ENCODE measurements around the gene WNT5B. TPM values are rescaled to one million over a fixed set of nuclear protein-coding genes. Genes with fewer than 3 reads are reported as not detected.
"Not testable (repeated sequence)": the region's sequence is repeated elsewhere in the genome, so short reads cannot be mapped to it uniquely, and the experiment has no call there.

Gene WNT5B
- total RNA-seq, 1 experiment from 2014 or later: 0.34 TPM

DNA sequence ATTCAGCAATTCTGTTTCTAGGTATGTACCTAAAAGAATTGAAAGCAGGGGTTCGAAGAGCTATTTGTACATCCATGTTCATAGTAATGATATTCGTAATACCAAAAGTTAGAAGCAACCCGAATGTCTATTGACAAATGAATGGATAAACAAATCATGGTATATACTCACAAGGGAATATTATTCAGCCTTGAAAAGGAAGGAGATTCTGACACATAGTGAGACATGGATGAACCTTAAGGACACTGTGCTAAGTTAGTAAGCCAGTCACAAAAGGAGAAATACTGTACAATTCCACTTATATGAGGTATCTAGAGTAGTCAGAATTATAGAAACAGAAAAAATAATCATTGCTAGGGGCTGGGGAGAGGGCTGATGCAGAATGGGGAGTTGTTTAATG, 30.3 kb upstream of the WNT5B start:
- H3K9me3 ChIP-seq (ENCODE audit: low read depth, low read length, poor library complexity, severe bottlenecking): no peaks in the 10 kb centered on the region
- TF ChIP-seq EZH2 (IDR thresholded peaks at IDR 0.05; ENCODE audit: borderline replicate concordance, low read depth, low read length, poor library complexity, severe bottlenecking): no peak
- no peak for TF ChIP-seq CTCF (conservative IDR thresholded peaks at IDR 0.05; ENCODE audit: low read depth, low read length)
- ChIA-PET CTCF (no interaction called here), POLR2A (ENCODE audit: low non-redundant PET) (no interaction called here)
- no peaks in the 10 kb centered on the region for H3K27me3 ChIP-seq (replicated peaks; ENCODE audit: insufficient read depth, low read depth, low read length, poor library complexity)
- H3K4me1 ChIP-seq (ENCODE audit: insufficient read depth, low read length, poor library complexity, severe bottlenecking): peaks cover 6% of the 10 kb centered on the region
- no peak overlapping the region for H3K27ac ChIP-seq (ENCODE audit: low read depth, low read length, poor library complexity, severe bottlenecking)
- intact Hi-C loops (cut with micrococcal nuclease; ENCODE audit: unreplicated experiment): loop anchor here (10.0 kb wide), 1 partner anchor 844 kb away; the partner anchor contains the start of gene WNK1
- no TSS peak for BruUV-seq (replicated peaks)
- DNase-seq (ENCODE audit: low spot score): no peak
- no peaks in the 10 kb centered on the region for H3K36me3 ChIP-seq (ENCODE audit: insufficient read depth, low read length, poor library complexity, severe bottlenecking)
- no peak overlapping the region for H3K4me3 ChIP-seq (ENCODE audit: low read depth, low read length, poor library complexity, severe bottlenecking)

- H3K27ac ChIP-seq (ENCODE audit: low read depth, low read length, poor library complexity, severe bottlenecking); BruUV-seq (replicated peaks); H3K27me3 ChIP-seq (replicated peaks; ENCODE audit: insufficient read depth, low read depth, low read length, poor library complexity); H3K9me3 ChIP-seq (ENCODE audit: low read depth, low read length, poor library complexity, severe bottlenecking); H3K36me3 ChIP-seq (ENCODE audit: insufficient read depth, low read length, poor library complexity, severe bottlenecking); POLR2A ChIA-PET (ENCODE audit: low non-redundant PET); DNase-seq (ENCODE audit: low spot score); H3K4me3 ChIP-seq (ENCODE audit: low read depth, low read length, poor library complexity, severe bottlenecking); intact Hi-C loops (cut with micrococcal nuclease; ENCODE audit: unreplicated experiment): not testable (repeated sequence)
- peaks cover 22% of the 10 kb centered on the region for H3K4me1 ChIP-seq (ENCODE audit: insufficient read depth, low read length, poor library complexity, severe bottlenecking)
- CTCF ChIA-PET: interaction anchor here (0.6 kb wide), 1 partner anchor 31 kb away, joined by 9 read pairs; no protein-coding TSS in a partner anchor
These were observed 26.3 kb upstream of the WNT5B start for GRCh38 chr12:1602706-1603105.

DNA sequence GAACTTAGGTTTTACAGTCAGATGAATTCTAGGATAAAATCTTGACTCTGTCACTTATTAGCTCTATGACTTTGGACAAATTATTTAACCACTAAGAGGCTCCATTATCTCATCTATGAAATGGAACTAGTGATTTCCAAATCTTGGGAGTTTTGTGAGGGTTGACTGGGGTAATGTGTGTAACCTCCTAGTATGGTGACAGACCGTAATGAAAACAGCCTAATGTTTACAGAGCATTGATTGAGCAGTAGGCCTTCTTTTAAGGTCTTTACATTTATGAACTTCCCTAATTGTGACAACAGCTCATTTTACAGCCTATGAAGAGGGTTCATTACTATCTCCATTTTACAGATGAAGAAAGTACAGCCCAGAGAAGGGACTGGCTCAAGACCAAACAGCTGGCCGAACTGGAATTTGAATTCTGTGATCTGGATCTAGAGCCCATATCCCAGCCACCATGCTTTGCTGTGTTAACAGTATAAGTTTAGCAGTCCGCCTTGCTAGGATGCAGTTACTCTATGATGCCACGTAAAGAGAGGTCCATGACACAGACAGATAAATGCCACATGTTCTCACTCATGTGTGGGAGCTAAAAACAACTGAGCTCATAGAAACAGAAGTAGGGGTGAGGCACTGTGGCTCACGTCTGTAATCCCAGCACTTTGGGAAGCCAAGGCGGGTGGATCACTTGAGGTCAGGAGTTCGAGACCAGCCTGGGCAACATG, 25.6 kb upstream of the WNT5B start:
- TF ChIP-seq EZH2 (IDR thresholded peaks at IDR 0.05; ENCODE audit: borderline replicate concordance, low read depth, low read length, poor library complexity, severe bottlenecking): no peak
- no peak for TF ChIP-seq CTCF (conservative IDR thresholded peaks at IDR 0.05; ENCODE audit: low read depth, low read length)
- no peaks in the 10 kb centered on the region for H3K27me3 ChIP-seq (replicated peaks; ENCODE audit: insufficient read depth, low read depth, low read length, poor library complexity)
- CTCF ChIA-PET: interaction anchor here (0.6 kb wide), 1 partner anchor 30 kb away, joined by 9 read pairs; no protein-coding TSS in a partner anchor

DNA sequence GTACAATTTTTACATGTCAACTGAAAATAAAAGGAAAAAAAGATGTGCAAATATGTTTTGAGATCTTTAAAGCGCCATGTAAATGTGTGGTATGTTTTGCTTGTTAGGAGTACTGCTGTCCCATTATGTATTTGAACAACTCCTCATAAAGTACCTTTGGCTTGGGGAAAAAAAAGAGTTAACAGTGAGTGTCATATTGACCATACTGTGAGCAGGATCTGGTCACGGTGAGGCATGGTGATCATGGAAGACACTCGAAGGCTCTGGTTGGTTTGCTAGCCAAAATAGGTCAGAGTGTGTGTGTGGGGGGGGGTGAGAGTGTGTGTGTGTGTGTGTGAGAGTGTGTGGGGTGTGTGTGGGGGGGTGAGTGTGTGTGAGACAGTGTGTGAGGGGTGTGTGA, 24.6 kb upstream of the WNT5B start:
- Histone ChIP-seq H3K27ac (ENCODE audit: low read depth, low read length, poor library complexity, severe bottlenecking) (no peak overlapping the region), H3K4me1 (ENCODE audit: insufficient read depth, low read length, poor library complexity, severe bottlenecking) (peaks cover 38% of the 10 kb centered on the region), H3K36me3 (ENCODE audit: insufficient read depth, low read length, poor library complexity, severe bottlenecking) (no peaks in the 10 kb centered on the region), H3K9me3 (ENCODE audit: low read depth, low read length, poor library complexity, severe bottlenecking) (no peaks in the 10 kb centered on the region), H3K4me3 (ENCODE audit: low read depth, low read length, poor library complexity, severe bottlenecking) (no peak overlapping the region), H3K27me3 (replicated peaks; ENCODE audit: insufficient read depth, low read depth, low read length, poor library complexity) (no peaks in the 10 kb centered on the region)
- ChIA-PET CTCF (interaction anchor here (0.6 to 1.9 kb wide), 2 partner anchors 194 to 486 kb away, joined by 4 to 10 read pairs; no protein-coding TSS in a partner anchor), POLR2A (ENCODE audit: low non-redundant PET) (no interaction called here)
- intact Hi-C loops (cut with micrococcal nuclease; ENCODE audit: unreplicated experiment): no loop called here
- no peak for TF ChIP-seq CTCF (conservative IDR thresholded peaks at IDR 0.05; ENCODE audit: low read depth, low read length)
- TF ChIP-seq EZH2 (IDR thresholded peaks at IDR 0.05; ENCODE audit: borderline replicate concordance, low read depth, low read length, poor library complexity, severe bottlenecking): no peak
- no TSS peak for BruUV-seq (replicated peaks)
- DNase-seq (ENCODE audit: low spot score): no peak

More for the DNA sequence above, 25.6 kb upstream of the WNT5B start:
- no peak for DNase-seq (ENCODE audit: low spot score)
- H3K9me3 ChIP-seq (ENCODE audit: low read depth, low read length, poor library complexity, severe bottlenecking): no peaks in the 10 kb centered on the region
- no peak overlapping the region for H3K27ac ChIP-seq (ENCODE audit: low read depth, low read length, poor library complexity, severe bottlenecking)
- H3K4me3 ChIP-seq (ENCODE audit: low read depth, low read length, poor library complexity, severe bottlenecking): no peak overlapping the region
- peaks cover 29% of the 10 kb centered on the region for H3K4me1 ChIP-seq (ENCODE audit: insufficient read depth, low read length, poor library complexity, severe bottlenecking)
- POLR2A ChIA-PET (ENCODE audit: low non-redundant PET): no interaction called here
- BruUV-seq (replicated peaks): no TSS peak
- no peaks in the 10 kb centered on the region for H3K36me3 ChIP-seq (ENCODE audit: insufficient read depth, low read length, poor library complexity, severe bottlenecking)
- intact Hi-C loops (cut with micrococcal nuclease; ENCODE audit: unreplicated experiment): no loop called here
